SK-N-SH treated with all-trans-retinoic acid at 6 μM for 48 hours (cell line): Measurements from ENCODE around the gene METTL5.

ENCODE experiments used
- ATAC-seq: fragments of 200-7000 bp; cut with Tn5 transposase; 3 replicates; pipeline ENCODE4 v1.9.1; 2020; ENCODE audit warnings: mild to moderate bottlenecking, moderate library complexity
- ARNTL ChIP-seq: fragments of 450-650 bp; formaldehyde crosslinking; IDR thresholded peaks from 2 replicates; pipeline ENCODE4 v1.5.0; 2020; ENCODE audit warnings: low read depth, mild to moderate bottlenecking, moderate library complexity, borderline replicate concordance
- BACH2 ChIP-seq: fragments of 250-450 bp; sonication (Bioruptor Pico); IDR thresholded peaks from 2 replicates; pipeline ENCODE4 v1.9.0; 2021; ENCODE audit warnings: mild to moderate bottlenecking, borderline replicate concordance
- CSDC2 ChIP-seq: fragments of 250-450 bp; sonication (Bioruptor Pico); IDR thresholded peaks from 2 replicates; pipeline ENCODE4 v1.5.0; 2020; ENCODE audit warnings: mild to moderate bottlenecking, moderate library complexity
- ESRRG ChIP-seq: fragments of 250-450 bp; sonication (Bioruptor Pico); IDR thresholded peaks from 2 replicates; pipeline ENCODE4 v1.6.1; 2021; ENCODE audit warnings: mild to moderate bottlenecking
- GLIS3 ChIP-seq: fragments of 250-450 bp; sonication (Bioruptor Pico); IDR thresholded peaks from 2 replicates; pipeline ENCODE4 v1.5.0; 2020; ENCODE audit warnings: mild to moderate bottlenecking, moderate library complexity
- ISL1 ChIP-seq: fragments of 250-450 bp; sonication (Bioruptor Pico); IDR thresholded peaks from 2 replicates; pipeline ENCODE4 v2.1.2; 2022; ENCODE audit warnings: mild to moderate bottlenecking, moderate library complexity
- OSR1 ChIP-seq: fragments of 250-450 bp; sonication (Bioruptor Pico); IDR thresholded peaks from 2 replicates; pipeline ENCODE4 v1.8.0; 2022; ENCODE audit warnings: moderate library complexity, mild to moderate bottlenecking, inconsistent platforms
- PATZ1 ChIP-seq: fragments of 250-450 bp; sonication (Bioruptor Pico); IDR thresholded peaks from 2 replicates; pipeline ENCODE4 v1.8.0; 2020; ENCODE audit warnings: mild to moderate bottlenecking, moderate library complexity, borderline replicate concordance
- POU6F1 ChIP-seq: fragments of 250-450 bp; sonication (Bioruptor Pico); IDR thresholded peaks from 2 replicates; pipeline ENCODE4 v1.8.0; 2021; ENCODE audit warnings: low read depth, mild to moderate bottlenecking, moderate library complexity, borderline replicate concordance
- PPARA ChIP-seq: fragments of 250-450 bp; sonication (Bioruptor Pico); IDR thresholded peaks from 2 replicates; pipeline ENCODE4 v1.5.0; 2020; ENCODE audit warnings: mild to moderate bottlenecking, borderline replicate concordance
- RARB ChIP-seq: fragments of 250-450 bp; sonication (Bioruptor Pico); IDR thresholded peaks from 2 replicates; pipeline ENCODE4 v1.8.0; 2021; ENCODE audit warnings: mild to moderate bottlenecking, moderate library complexity
- SNAI2 ChIP-seq: fragments of 250-450 bp; sonication (Bioruptor Pico); IDR thresholded peaks from 2 replicates; pipeline ENCODE4 v1.5.0; 2020; ENCODE audit warnings: mild to moderate bottlenecking, moderate library complexity
- TCF4 ChIP-seq: fragments of 250-450 bp; sonication (Bioruptor Pico); IDR thresholded peaks from 2 replicates; pipeline ENCODE4 v1.8.0; 2021; ENCODE audit warnings: mild to moderate bottlenecking, moderate library complexity, borderline replicate concordance
- TOX ChIP-seq: fragments of 250-450 bp; sonication (Bioruptor Pico); IDR thresholded peaks from 2 replicates; pipeline ENCODE4 v1.8.0; 2021; ENCODE audit warnings: mild to moderate bottlenecking, moderate library complexity, borderline replicate concordance
- ZC3H10 ChIP-seq: fragments of 250-450 bp; sonication (Bioruptor Pico); IDR thresholded peaks from 2 replicates; pipeline ENCODE4 v1.5.1; 2021; ENCODE audit warnings: mild to moderate bottlenecking, moderate library complexity
- ZFP3 ChIP-seq: fragments of 250-450 bp; sonication (Bioruptor Pico); IDR thresholded peaks from 2 replicates; pipeline ENCODE4 v1.5.0; 2020; ENCODE audit warnings: mild to moderate bottlenecking, moderate library complexity
- ZFP30 ChIP-seq: fragments of 450-650 bp; formaldehyde crosslinking; IDR thresholded peaks from 2 replicates; pipeline ENCODE4 v1.5.0; 2022; ENCODE audit warnings: mild to moderate bottlenecking, moderate library complexity
- ZNF565 ChIP-seq: fragments of 450-650 bp; formaldehyde crosslinking; conservative IDR thresholded peaks from 2 replicates; pipeline ENCODE4 v1.5.0; 2020; ENCODE audit warnings: low read depth, mild to moderate bottlenecking, moderate library complexity
- ZNF70 ChIP-seq: fragments of 450-650 bp; formaldehyde crosslinking; IDR thresholded peaks from 2 replicates; pipeline ENCODE4 v1.5.0; 2020; ENCODE audit warnings: mild to moderate bottlenecking, moderate library complexity
- ZNF8 ChIP-seq: fragments of 450-650 bp; formaldehyde crosslinking; IDR thresholded peaks from 2 replicates; pipeline ENCODE4 v1.5.0; 2020; ENCODE audit warnings: mild to moderate bottlenecking, moderate library complexity
- TF ChIP-seq, protein P1 (sequence below): fragments of 250-450 bp; sonication (Bioruptor Pico); IDR thresholded peaks from 2 replicates; pipeline ENCODE4 v1.5.1; 2021; ENCODE audit warnings: mild to moderate bottlenecking, moderate library complexity
- TF ChIP-seq, protein P2 (sequence below): fragments of 250-450 bp; sonication (Bioruptor Pico); IDR thresholded peaks from 2 replicates; pipeline ENCODE4 v1.5.0; 2020; ENCODE audit warnings: mild to moderate bottlenecking, moderate library complexity
- TF ChIP-seq, protein P3 (sequence below): fragments of 250-450 bp; sonication (Bioruptor Pico); IDR thresholded peaks from 2 replicates; pipeline ENCODE4 v1.5.1; 2020; ENCODE audit warnings: low read depth, mild to moderate bottlenecking, moderate library complexity

Gene METTL5

DNA sequence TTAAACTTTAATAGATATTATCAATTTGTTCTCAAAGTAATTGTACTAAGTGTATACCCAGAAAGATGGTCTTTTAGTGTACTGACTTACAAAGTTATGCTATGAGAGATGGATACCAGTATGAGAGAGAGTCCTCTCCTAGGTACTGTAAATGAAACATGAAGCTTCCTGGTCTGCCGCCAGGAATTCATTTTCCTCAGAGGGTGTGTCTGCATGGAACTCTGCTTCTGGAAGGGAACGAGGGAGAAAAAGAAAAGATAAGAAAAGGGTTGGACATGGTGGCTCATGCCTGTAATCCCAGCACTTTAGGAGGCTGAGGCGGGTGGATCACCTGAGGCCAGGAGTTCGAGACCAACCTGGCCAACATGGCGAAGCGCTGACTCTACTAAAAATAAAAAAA is 28.3 kb downstream of the METTL5 start:
- TF ChIP-seq GLIS3 (CRISPR knock-in tag) (no peak), RARB (CRISPR knock-in tag) (no peak), ESRRG (CRISPR knock-in tag) (no peak), POU6F1 (no peak), OSR1 (no peak), TCF4 (CRISPR knock-in tag) (no peak), ARNTL (CRISPR knock-in tag) (no peak), PATZ1 (no peak), TOX (CRISPR knock-in tag) (no peak), ZNF8 (CRISPR knock-in tag) (no peak)
- TF ChIP-seq, protein P1, sequence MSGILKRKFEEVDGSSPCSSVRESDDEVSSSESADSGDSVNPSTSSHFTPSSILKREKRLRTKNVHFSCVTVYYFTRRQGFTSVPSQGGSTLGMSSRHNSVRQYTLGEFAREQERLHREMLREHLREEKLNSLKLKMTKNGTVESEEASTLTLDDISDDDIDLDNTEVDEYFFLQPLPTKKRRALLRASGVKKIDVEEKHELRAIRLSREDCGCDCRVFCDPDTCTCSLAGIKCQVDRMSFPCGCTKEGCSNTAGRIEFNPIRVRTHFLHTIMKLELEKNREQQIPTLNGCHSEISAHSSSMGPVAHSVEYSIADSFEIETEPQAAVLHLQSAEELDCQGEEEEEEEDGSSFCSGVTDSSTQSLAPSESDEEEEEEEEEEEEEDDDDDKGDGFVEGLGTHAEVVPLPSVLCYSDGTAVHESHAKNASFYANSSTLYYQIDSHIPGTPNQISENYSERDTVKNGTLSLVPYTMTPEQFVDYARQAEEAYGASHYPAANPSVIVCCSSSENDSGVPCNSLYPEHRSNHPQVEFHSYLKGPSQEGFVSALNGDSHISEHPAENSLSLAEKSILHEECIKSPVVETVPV (CRISPR knock-in tag): no peak
- TF ChIP-seq, protein P2, sequence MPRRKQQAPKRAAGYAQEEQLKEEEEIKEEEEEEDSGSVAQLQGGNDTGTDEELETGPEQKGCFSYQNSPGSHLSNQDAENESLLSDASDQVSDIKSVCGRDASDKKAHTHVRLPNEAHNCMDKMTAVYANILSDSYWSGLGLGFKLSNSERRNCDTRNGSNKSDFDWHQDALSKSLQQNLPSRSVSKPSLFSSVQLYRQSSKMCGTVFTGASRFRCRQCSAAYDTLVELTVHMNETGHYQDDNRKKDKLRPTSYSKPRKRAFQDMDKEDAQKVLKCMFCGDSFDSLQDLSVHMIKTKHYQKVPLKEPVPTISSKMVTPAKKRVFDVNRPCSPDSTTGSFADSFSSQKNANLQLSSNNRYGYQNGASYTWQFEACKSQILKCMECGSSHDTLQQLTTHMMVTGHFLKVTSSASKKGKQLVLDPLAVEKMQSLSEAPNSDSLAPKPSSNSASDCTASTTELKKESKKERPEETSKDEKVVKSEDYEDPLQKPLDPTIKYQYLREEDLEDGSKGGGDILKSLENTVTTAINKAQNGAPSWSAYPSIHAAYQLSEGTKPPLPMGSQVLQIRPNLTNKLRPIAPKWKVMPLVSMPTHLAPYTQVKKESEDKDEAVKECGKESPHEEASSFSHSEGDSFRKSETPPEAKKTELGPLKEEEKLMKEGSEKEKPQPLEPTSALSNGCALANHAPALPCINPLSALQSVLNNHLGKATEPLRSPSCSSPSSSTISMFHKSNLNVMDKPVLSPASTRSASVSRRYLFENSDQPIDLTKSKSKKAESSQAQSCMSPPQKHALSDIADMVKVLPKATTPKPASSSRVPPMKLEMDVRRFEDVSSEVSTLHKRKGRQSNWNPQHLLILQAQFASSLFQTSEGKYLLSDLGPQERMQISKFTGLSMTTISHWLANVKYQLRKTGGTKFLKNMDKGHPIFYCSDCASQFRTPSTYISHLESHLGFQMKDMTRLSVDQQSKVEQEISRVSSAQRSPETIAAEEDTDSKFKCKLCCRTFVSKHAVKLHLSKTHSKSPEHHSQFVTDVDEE (CRISPR knock-in tag): no peak
- TF ChIP-seq, protein P3, sequence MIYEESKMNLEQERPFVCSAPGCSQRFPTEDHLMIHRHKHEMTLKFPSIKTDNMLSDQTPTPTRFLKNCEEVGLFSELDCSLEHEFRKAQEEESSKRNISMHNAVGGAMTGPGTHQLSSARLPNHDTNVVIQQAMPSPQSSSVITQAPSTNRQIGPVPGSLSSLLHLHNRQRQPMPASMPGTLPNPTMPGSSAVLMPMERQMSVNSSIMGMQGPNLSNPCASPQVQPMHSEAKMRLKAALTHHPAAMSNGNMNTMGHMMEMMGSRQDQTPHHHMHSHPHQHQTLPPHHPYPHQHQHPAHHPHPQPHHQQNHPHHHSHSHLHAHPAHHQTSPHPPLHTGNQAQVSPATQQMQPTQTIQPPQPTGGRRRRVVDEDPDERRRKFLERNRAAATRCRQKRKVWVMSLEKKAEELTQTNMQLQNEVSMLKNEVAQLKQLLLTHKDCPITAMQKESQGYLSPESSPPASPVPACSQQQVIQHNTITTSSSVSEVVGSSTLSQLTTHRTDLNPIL (CRISPR knock-in tag): no peak
- ATAC-seq: no peak

DNA sequence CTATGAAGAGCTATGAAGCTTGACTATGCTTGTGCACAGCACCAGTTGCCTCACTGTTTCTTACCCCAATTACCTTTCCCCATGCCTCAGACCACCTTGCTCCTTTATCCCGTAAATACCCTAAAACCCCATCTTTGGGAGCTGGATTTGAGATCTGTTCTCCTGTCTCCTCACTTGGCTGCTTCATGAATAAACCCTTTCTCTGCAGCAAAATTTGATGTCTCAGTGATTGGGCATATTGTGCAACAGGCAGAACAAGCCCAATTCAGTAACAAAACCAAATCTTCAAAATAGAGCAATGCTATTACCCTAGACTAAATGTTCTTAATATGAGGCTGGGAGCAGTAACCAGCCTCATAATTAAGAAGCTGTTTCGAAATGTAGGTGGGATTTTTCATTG is 29.5 kb downstream of the METTL5 start:
- TF ChIP-seq BACH2 (CRISPR knock-in tag) (no peak), SNAI2 (CRISPR knock-in tag) (no peak), CSDC2 (no peak), TOX (CRISPR knock-in tag) (no peak), ESRRG (CRISPR knock-in tag) (no peak), ZNF565 (CRISPR knock-in tag) (no peak), ZFP3 (CRISPR knock-in tag) (no peak), PATZ1 (no peak), ARNTL (CRISPR knock-in tag) (no peak), PPARA (CRISPR knock-in tag) (no peak), ZFP30 (no peak), ZNF8 (CRISPR knock-in tag) (no peak), ISL1 (no peak), OSR1 (no peak), RARB (CRISPR knock-in tag) (no peak), ZC3H10 (CRISPR knock-in tag) (no peak), ZNF70 (CRISPR knock-in tag) (no peak)
- TF ChIP-seq, protein P2 (CRISPR knock-in tag): no peak
- TF ChIP-seq, protein P1 (CRISPR knock-in tag): no peak
- TF ChIP-seq, all 23 proteins: peak for 0
- no peak for ATAC-seq
